ENCODE measurements around the gene TSPAN12.

TSPAN12 gene

DNA sequence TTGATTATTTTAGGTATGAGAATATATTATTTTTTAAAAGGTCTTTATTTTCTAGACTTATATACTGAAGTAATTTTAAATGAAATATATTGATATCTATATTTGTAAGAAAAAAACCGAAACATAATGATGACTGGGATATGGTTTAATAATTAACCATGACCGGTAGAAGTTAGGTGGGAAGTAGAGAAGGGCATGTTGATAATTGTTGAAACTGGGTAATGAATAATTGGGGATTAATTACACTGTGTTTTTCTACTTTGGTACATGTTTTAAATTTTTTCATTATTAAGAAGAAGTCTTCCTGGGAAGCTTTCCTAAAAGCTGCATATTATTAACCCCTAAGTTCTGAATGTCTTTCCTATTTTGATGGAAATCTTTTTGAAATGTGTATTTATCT, 16.3 kb downstream of the TSPAN12 start:
- DNase-seq, result no peak

DNA sequence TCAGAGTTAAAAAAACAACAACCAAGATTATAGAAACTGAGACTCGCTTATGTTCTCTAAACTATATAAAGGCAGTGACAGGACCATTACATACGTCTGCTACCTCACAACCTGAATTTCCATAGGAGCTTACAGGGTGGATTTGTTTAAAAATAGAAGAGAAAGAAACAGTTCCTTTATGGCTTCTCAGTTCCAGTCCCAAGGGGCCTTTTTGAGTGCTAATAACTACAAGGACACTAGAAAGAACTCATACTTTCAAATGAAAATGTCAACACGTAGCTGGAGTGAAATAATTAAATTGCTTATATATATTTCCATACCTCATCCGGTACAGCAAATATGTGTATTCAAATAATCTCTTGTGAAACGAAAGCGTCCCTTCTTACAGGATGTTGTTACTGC, 19.7 kb downstream of the TSPAN12 start:
- no peak for DNase-seq

DNA sequence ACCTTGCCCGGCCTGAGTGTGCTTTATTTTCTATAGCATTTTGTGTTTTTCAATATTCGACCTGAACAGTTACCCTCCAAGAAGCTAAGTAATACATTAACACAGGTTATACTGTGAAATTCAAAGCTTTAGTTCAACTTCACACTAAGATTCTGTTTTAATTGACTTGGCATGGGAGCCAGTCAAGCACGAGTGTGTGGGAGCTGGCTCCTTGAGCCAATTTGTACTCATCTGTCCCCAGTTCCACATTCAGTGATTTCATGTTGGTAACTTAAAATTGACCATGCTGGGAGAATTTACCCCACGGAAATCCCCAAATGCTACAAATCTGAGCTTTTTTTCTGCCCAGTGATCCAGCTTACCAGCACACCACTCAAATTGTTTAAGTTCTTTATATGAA, 20.3 kb downstream of the TSPAN12 start:
- DNase-seq, result no peak

DNA sequence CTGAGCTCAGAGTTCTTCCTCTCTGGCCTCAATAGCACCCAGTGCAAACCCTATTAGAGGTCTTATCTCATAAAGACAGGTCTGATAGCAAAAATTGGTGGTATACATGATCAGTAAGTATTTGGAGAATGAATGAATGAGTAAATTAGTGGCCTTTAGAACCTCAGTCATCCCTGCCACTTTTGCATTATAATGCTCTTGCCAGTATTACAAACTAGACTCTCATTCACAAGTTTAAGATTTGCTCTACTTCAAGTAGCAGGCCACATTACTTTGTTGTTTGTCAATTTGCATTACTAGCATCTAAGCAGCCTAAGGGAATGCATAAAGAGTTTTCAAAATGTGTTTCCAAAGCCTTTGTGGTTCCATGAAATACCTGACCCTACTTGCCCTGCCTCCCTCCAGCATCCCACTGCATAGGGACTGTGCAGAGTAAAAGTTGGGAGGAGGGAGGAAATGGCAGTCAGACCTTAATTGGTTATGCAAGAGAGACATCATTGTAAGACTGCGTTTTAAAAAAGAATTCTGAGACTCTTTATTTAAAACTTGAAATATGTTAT, 21.3 kb downstream of the TSPAN12 start:
- no peak for DNase-seq

DNA sequence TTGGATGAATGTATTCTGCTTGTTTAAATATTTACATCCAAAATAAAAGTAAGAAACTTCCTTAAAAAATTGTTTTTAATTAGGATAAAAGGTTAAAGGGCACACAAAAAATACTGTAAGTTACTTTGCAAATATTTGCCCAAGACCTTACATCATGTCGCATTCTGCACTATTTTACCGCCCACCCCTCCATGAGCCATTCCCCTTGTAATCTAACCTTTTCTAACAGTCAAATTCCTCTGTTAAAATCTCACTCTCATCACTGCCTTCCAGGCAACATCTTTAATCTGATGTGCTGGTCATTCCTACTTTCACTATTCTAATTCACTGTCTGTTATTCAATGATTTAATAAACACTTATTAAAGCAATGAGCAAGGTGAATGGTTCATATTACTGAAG, 23.2 kb downstream of the TSPAN12 start:
- no peak for DNase-seq

DNA sequence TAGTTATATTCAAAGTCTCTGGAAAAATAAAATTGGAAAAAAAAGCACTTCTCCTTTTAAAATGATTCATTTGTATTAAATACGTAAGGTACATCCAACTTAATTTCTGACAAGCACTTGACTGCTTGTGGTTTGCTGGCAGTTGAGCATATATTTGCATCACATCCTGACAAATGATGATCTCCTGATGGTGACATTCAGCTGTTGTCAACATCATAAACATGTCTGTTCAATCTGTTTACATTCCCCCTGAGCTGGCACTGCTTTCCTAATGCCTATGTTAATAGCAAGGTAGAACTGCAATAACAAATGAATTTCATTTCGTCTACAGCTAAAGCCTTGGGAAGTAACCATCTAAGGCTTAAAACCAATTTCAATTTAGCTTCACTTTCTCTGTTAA, 24.4 kb downstream of the TSPAN12 start:
- DNase-seq, result no peak

DNA sequence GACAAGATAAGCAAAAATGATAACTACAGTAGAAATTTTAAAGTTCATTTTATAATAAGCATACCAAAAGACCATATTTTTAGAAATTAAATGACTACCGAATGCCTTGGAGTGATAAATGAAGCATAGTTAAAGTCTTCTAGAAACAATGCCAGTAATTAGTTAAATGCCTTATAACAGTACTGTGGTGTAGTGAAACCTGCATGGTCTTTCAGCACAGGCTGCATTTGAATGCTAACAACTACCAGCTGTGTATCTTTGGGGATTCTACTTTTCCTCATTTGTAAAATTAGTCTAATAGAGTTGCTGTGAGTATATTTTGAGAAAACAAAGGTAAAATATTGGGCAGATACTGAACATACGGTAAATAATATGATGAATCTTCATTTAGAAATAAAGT, 25.1 kb downstream of the TSPAN12 start:
- DNase-seq, result no peak

DNA sequence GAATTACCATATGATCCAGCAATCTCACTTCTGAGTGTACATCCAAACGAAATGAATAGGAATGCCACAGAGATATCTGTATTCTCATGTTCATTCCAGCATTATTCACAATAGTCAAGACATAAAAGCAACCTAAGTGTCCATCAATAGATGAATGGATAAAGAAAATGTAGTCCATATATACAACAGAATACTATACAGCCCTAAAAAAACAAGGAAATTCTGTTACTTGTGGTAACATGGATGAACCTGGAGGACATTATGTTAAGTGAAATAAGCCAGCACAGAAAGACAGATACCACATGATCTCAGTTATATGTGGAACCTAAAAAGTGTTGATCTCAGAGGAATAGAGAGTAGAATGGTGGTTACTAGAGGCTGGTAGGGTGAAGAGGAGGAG, 26.7 kb downstream of the TSPAN12 start:
- no peak for DNase-seq

DNA sequence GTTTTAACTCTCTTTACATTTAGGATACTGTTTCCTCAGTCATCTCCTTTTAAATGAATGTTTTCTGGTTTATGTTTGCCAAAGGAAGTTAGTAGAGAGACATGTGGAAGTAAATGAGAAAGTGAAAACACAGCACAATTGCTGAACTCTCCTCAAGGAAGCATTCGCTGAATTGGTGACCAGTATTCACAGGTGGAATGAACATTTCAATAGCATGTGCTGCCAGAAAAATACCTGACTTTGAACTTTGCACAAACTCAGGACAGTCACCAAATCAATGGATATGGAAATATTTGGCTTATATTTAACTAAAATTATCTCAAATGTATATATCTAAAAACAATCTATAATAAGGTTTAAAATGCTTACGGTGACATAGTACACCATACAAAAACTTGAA, 28.5 kb downstream of the TSPAN12 start:
- DNase-seq, result no peak

DNA sequence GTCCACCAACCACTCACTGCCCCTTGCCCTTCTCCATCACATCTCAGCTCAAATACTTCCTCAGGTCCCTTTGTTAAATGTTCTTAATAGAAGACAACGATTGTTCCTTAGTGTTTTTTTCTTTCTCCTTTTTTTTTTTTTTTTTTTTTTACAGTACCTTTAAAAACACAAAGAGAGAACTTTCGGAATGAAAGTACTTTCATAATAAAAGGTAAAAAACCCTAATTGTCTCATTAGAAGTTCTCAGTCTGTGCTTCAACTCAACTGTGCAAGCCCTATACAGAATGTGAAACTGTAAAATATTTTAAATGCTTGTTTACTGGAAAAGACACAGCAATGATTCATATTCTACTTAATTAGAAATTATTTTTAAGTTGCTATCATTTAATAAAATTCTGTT, 29.4 kb downstream of the TSPAN12 start:
- DNase-seq, result no peak

DNA sequence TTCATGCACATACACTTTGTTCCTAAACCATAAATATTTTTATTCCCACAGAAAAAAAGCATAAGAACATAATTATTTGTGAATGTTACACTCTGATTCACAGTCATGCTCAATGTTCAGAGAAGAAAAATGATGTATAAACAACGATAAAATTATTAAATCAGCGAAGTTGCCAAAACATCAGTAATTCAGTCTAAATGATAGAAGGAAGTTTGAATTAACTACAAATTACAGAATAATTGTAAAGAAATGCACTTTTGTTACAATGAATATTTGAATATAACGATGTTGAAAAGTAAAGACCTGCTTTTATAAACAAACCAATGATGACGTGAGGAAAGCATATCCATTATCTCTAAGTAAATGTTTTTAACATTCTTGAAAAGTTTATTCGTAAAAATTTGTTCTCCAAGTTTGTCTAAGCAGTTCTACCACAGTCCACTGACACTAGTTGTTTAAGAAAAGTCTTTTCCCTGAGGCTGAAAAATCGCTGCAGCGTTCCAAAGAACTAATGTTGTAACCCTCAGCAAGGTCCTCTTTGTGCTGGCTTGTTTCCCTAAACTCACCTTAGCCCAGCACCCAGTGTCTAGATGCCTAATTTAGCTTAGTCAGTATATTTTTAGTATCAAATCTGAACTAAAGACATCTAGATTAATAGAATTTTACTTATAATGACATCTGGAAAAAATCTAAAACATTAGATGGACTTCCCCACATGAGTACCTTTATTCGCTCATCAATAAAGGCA, 30.4 kb downstream of the TSPAN12 start:
- DNase-seq, result no peak

DNA sequence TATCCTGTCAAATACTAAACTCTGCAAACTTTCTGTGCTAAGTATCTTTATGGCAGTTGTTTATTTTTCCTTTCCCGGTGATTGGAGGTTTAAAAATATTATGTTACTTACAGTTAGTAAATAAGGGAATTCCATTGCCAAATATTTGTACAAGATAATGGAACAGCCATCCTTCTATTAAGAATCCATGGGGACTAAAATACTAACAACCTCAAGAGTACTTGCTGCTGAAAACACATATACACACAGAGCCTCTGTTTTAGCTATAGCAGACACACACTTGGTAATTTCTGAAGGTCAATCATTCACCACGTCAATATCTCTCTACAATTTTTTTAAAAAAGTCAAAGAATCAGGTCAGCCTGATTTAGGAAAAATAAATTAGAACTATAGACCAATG, 32.4 kb downstream of the TSPAN12 start:
- no peak for DNase-seq

DNA sequence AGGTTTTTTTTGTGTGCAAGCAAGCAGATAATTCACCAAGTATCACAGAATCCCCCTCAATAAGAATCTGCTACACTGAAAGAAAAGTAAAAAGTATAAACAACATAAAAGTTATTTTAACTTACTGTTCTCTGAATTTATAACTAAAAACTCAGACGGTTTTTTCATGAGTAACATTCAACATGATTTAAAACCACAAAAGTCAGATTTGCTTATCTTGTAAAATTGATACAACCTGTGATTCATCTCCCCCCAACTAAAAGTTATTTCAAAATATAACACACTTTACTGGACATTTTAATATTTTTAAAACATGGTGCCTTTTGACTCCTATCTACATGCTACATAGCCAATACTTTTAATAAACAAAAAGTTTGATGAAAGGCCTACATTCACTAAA, 32.8 kb downstream of the TSPAN12 start:
- DNase-seq, result no peak

DNA sequence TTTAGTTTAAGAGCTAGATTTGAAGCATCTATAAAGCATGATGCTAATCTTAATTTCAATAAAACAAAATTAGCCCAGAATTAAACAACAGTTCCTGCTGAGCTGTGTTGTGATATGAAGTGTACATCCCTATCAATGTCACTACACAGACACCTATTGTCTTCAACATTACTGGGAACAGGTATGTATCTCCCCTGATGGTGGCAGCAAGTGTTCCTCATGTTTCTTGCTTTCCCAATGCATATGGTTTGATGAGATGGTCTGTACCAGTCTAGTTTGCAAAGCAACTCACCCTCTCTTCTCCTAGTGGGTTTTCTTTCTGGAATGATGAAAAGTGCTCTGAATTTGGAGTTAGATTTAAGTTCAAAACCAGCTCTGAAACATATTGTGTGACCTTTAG, 38.1 kb downstream of the TSPAN12 start:
- no peak for DNase-seq

DNA sequence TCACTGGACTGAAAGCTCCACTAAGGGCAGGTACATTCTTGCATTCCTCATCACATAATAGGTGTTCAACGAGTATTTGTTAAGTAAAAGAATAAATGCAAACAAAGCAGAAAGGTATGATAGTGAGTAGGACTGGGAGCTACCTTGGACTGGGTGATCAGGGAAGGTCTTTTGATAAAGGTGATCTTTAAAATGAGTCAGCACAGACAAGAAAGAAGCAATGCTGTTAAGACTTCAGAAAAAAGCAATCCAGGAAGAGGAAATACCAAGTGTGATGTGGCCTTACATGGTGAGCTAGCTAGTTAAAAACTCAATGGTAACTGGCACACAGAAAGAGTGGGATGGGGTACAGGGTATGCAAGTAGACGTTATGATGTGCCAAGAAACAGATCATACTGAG, 40.1 kb downstream of the TSPAN12 start:
- DNase-seq, result no peak

DNA sequence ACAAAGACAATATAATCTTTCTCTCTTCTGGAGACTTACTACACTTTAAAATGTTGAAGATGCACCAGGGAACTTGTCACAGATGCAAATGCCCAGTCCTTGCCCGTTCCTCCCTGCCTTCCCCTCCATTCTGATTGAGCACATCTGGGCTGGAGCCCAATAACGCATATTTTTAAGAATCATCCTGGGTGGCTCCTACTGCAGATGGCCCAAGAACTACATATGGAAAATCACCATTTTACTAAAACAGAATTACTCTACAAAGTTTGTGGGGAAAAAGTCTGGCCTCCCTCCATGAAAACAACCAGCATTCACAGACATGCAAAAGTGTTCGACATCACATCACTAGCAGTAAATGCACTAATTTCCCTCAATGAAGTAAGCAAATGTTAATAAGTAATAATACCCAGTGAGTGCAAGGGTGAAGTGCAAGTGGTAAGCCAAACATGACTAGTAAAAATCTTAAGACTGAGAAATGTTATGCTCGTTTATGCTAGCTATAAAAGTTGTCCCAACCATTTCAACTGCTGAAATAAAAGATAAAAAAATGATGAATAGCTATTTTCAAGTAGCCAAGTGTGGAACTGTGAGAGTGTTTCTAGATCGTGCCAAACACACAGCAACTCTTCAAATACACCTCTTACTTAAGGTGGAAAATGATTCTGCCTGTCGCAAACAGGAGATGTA, 43.5 kb downstream of the TSPAN12 start:
- no peak for DNase-seq

DNA sequence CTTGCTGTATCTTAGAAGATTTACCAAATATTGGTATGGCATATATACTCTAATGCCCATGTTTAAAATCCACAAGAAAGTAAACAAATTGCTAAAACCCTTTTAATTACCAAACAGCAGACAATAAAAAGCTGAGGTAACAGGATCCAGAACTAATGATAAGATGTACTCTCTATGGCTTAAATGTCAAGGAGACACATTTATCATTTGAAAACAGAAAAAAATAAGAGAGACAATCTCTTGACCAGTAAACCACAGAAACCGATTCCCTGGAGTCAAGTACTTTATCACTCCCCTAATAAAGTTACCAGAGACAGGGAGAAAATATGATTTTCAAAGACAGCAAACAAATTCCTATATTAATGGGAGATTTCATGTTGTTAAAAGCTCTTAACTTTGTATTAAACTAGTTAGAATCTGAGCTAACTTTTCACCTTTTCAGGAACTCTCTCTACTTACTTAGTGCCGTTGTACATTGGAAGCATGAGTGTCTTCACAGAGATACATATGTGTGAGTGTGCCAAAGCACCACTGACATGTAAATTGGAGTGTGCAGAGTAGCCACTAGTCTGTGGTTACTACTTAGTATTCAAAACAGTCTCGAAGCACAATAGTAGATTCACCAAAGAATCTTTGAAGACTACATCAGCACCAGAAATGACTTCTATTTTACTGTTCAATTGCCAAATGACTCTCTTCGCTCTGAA, 44.2 kb downstream of the TSPAN12 start:
- DNase-seq, result no peak

DNA sequence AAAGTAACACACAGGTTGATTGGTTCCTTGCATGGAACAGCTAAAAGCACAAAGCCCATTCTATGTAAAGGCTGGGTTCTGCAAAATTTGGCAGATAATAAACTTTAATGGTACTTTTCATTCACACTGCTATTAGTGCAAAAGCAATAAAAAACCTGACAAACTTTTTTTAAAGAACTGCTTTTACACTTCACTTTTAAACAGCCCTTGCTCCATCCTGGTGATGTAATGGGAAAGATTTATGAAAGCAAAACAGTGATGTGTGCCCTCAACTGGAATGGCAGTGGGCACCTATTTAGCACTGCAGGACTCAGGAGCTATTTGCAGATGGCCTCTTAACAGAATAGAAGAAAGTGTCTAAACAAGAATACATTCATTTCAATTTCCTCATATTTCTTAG, 44.9 kb downstream of the TSPAN12 start:
- DNase-seq, result no peak

DNA sequence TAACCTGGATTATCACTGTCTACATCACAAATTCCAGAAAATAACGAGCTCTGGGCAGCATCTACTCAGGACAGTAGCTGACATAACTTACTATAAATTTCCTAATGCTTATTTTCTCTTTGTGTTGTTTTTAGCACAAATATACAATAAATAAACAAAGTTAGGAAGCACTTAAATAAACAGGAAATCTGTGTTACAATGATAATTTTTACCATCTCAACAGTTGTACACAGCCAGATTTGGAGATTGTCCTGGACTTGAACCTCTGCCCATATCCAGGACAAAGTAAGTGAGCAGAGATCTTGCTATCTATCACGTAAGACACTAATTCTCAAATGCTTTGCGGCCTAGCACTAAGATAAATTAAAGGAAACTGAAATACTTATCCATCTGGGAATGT, 48.7 kb downstream of the TSPAN12 start:
- no peak for DNase-seq

DNA sequence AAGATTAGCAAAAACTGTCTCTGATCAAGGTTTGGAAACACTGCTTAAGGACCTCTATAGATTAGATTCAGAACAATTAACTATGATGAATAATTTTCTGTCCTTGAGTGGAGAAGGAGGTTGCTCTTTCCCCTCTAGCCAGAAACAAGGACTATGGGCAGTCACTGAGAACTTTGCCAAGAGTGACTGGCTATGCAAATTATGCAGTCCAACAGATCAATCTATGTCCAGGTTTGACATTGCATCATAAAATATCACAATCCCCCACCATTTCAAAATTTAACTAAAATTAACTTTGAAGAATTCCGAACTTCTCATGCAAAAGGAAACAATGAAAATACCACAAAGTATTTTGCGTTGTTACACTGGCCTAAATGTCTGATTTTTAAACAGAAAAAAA, 50.6 kb downstream of the TSPAN12 start:
- DNase-seq, result no peak

DNA sequence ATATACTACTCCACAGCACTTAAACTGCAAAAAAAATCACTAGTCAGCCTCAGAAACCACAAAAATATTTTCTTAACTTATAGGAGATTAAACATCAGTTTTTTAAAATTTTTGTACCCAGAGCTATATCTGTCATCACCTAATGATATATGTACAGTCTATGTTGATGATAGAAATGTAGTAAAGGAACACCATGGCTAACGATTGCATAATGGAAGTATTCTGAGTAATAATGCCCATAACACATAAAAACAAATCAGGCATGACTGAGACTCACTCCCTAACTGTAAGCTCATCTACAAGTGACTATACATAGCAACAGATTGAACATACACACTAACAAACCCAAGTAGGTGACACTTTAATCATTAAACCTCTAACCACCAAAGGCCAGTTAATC, 51.3 kb downstream of the TSPAN12 start:
- DNase-seq, result no peak

DNA sequence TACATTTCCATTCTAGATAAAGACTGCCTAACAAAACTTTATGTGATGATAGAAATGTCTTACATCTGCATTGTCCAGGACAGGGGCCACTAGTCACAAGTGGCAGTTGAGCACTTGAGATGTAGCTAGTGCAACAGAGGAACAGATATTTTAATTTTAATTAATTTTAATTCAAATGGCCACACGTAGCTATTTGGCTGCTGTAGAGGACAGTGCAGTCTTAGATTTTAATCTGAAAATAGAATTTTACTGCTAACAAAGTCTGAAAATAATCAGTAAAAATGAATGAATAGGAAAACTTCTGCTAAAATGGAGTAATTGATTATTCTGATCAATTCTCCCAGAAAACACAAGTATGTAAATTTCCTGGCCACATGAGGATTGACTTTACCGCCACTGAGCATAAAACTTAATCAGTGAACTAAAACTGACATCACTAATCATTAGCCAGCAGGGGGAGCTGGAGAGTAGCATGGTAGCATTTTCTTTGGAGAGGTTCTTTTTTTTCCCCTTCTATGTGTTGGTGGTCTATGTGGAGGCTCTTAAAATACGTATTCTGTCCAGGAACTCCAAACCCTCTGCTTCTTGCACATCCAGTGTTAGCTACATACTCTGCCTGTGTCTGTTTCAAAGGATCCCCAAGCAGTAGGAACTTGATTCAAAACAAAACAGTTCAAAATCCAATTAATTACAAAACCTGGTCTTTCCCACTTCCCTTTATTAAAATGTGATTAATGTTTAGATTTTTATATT, 52.1 kb downstream of the TSPAN12 start:
- DNase-seq, result no peak

DNA sequence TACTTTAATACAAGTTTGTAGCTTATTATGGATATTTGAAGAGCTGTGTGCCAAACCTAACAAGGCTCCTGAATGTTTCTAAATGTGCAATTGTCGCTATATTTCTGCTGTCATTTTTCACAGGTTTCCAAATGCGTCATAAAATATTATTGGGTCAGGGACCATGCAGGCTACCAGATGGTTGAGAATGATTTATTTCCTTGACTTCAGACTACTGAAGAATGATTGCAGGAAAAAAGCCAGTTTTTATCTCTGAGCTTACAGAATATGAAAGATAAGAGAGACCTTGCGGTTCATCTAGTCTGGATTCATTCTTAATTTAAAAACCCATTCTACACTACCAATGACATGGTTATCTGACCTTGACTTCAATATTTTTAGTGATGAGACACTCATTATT, 55.2 kb downstream of the TSPAN12 start:
- DNase-seq, result no peak

Data from T1000 (cell line).